Metanephros (tissue), 1 donor: ENCODE measurements around the gene CLVS2. TPM values are rescaled to one million over a fixed set of nuclear protein-coding genes. Genes with fewer than 3 reads are reported as not detected.

Source experiments
- total RNA-seq: library from RNA; depleted of rRNA; stranded (reverse); fragments of >200 nt; gene quantifications from one replicate; pipeline ENCODE4 v1.2.3, GENCODE V29; 2014

Gene CLVS2, protein sequence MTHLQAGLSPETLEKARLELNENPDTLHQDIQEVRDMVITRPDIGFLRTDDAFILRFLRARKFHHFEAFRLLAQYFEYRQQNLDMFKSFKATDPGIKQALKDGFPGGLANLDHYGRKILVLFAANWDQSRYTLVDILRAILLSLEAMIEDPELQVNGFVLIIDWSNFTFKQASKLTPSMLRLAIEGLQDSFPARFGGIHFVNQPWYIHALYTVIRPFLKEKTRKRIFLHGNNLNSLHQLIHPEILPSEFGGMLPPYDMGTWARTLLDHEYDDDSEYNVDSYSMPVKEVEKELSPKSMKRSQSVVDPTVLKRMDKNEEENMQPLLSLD
- 0.18 TPM for total RNA-seq

DNA sequence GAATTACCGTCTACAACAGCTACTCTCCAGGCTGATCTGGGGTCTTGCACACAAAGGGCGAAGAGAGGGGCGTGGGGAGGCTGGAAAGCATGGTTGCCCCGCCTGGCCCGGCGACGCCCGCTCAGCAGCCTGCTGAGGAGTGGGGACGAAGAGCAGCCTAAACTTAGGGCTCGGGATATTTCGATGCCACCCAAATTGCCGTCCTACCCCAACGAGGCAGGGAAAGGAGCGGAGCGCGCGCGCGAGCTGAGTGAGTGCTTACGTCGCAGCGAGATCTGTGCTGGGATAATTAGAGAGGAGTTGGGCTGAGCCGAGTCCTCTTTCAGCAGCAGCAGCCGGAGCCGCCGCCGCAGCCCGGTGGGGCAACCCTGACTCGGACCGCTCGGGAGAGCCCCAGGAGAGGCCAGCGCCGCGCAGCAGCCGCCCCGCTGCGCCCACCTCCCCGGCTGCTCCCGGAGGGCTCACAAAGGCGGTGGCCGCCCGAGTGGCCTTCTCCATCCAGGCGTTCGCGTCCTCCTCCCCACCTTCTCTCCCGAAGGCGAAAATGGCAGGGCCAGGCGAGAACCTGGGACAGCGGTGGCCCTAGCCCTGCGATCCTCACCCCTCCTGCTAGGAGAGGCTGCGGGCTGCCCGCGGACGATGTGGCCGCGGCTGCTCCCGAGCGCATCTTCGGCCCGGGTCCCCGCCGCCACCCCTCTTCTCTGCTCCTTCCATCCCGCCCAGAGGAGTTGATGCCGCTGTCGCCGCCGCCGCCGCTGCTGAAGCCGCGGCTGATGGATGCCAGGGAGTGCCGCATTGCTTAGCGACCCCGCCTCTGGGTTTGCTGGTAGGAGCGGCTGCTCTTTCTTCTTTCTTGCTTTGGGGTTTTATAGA is at the start of gene CLVS2:
Gene CLVS2 (plus strand): TSS at position 315 of the 873 bp plus-strand sequence. CDS start 1,543 bp downstream, outside the sequence.

Other genes with a start within 250 kb of the CLVS2 start
- not detected for gene FABP7, start 216.5 kb upstream of the CLVS2 start, total RNA-seq
- gene SMPDL3A, start 207.0 kb upstream of the CLVS2 start, total RNA-seq = 13.5 TPM